Stromal cell of bone marrow (primary cell): ENCODE results near the gene UST.

ENCODE experiments used
- DNase-seq: peaks from one replicate; pipeline ENCODE4 v3.0.0-alpha.2; 2012; ENCODE audit warnings: low read depth

The UST gene

GRCh38 chr6:148803979-148804378 lies 57.1 kb downstream of the UST start:
- no peak for DNase-seq

- DNase-seq: no peak
These were observed 58.9 kb downstream of the UST start for GRCh38 chr6:148805777-148806176.

GRCh38 chr6:148807784-148808183 lies 61.0 kb downstream of the UST start:
- no peak for DNase-seq

GRCh38 chr6:148808786-148809304 lies 62.0 kb downstream of the UST start:
- DNase-seq: no peak

- DNase-seq: no peak
These were observed 64.6 kb downstream of the UST start for GRCh38 chr6:148811459-148811858.

- no peak for DNase-seq
These were observed 67.4 kb downstream of the UST start for GRCh38 chr6:148814082-148814790.

- no peak for DNase-seq
These were observed 68.0 kb downstream of the UST start for GRCh38 chr6:148814869-148815268.

GRCh38 chr6:148816117-148816516 lies 69.3 kb downstream of the UST start:
- no peak for DNase-seq

- no peak for DNase-seq
These were observed 70.9 kb downstream of the UST start for GRCh38 chr6:148817689-148818088.

GRCh38 chr6:148818939-148819575 lies 72.2 kb downstream of the UST start:
- no peak for DNase-seq

- no peak for DNase-seq
These were observed 73.0 kb downstream of the UST start for GRCh38 chr6:148819852-148820251.

GRCh38 chr6:148822819-148823218 lies 76.0 kb downstream of the UST start:
- DNase-seq: no peak

GRCh38 chr6:148824291-148824690 lies 77.5 kb downstream of the UST start:
- no peak for DNase-seq

GRCh38 chr6:148824960-148825359 lies 78.1 kb downstream of the UST start:
- DNase-seq: no peak

GRCh38 chr6:148825492-148825891 lies 78.7 kb downstream of the UST start:
- DNase-seq: no peak

GRCh38 chr6:148827416-148828045 lies 80.7 kb downstream of the UST start:
- DNase-seq: no peak

GRCh38 chr6:148828047-148828446 lies 81.2 kb downstream of the UST start:
- no peak for DNase-seq

- no peak for DNase-seq
These were observed 82.7 kb downstream of the UST start for GRCh38 chr6:148829415-148830101.

GRCh38 chr6:148830614-148831013 lies 83.8 kb downstream of the UST start:
- no peak for DNase-seq

- DNase-seq: no peak
These were observed 84.2 kb downstream of the UST start for GRCh38 chr6:148831064-148831463.

GRCh38 chr6:148831531-148831930 lies 84.7 kb downstream of the UST start:
- no peak for DNase-seq

- peak; percentile 48 for DNase-seq
These were observed 89.2 kb downstream of the UST start for GRCh38 chr6:148835920-148836441.
